Natural killer cell (primary cell): ENCODE data around the gene SGO2. TPM values are rescaled to one million over a fixed set of nuclear protein-coding genes. Genes with fewer than 3 reads are reported as not detected.
A peak's percentile ranks its signal among the peaks of the same experiment; 100 is the strongest.

Experiments
- ATAC-seq, 3 donors: fragments of 150-1000 bp in 2 of 3; fragments of 200-7000 bp in 1 of 3; cut with Tn5 transposase; 1 replicate in 1 of 3; 2 replicates in 2 of 3; pipeline ENCODE4 v1.10.0; 2021; ENCODE audit warnings: mild to moderate bottlenecking in 2 of 3, moderate library complexity in 2 of 3
- DNase-seq, 2 donors: peaks; one replicate each; pipeline versions ENCODE4 v3.0.0 to v3.0.0-alpha.2; 2013 to 2021; ENCODE audit warnings: mixed read lengths in 1 of 2
- H3K27ac ChIP-seq: one replicate; pipeline ENCODE4 v1.5.1; 2013; ENCODE audit warnings: mild to moderate bottlenecking, low read length
- H3K27me3 ChIP-seq: one replicate; pipeline ENCODE4 v1.6.1; 2013; ENCODE audit warnings: low read length; ENCODE audit not compliant: control insufficient read depth, insufficient read depth
- H3K36me3 ChIP-seq: one replicate; pipeline ENCODE4 v1.6.1; 2013; ENCODE audit warnings: low read length; ENCODE audit not compliant: control insufficient read depth, insufficient read depth
- H3K4me1 ChIP-seq: one replicate; pipeline ENCODE4 v1.6.1; 2013; ENCODE audit warnings: low read length; ENCODE audit not compliant: control insufficient read depth, insufficient read depth
- H3K4me3 ChIP-seq: one replicate; pipeline ENCODE4 v1.5.1; 2013; ENCODE audit warnings: low read length
- H3K9me3 ChIP-seq: one replicate; pipeline ENCODE4 v1.6.1; 2013; ENCODE audit warnings: low read length; ENCODE audit not compliant: control insufficient read depth, insufficient read depth
- H3K27ac Mint-ChIP-seq, 2 donors: one replicate each; pipeline ENCODE4 v1.8.0; 2022; ENCODE audit warnings: mild to moderate bottlenecking in 2 of 2, mixed read lengths in 2 of 2, moderate library complexity in 1 of 2
- H3K27me3 Mint-ChIP-seq, 2 donors: one replicate each; pipeline ENCODE4 v1.8.0; 2022; ENCODE audit warnings: low read depth in 2 of 2, mixed read lengths in 2 of 2
- H3K36me3 Mint-ChIP-seq: one replicate; pipeline ENCODE4 v1.8.0; 2022; ENCODE audit warnings: mixed read lengths
- H3K4me1 Mint-ChIP-seq, 2 donors: one replicate each; pipeline ENCODE4 v1.8.0; 2022; ENCODE audit warnings: mixed read lengths in 2 of 2
- H3K4me3 Mint-ChIP-seq: one replicate; pipeline ENCODE4 v1.8.0; 2022; ENCODE audit warnings: mild to moderate bottlenecking, moderate library complexity, mixed read lengths
- H3K9me3 Mint-ChIP-seq, 2 donors: one replicate each; pipeline ENCODE4 v1.8.0; 2022; ENCODE audit warnings: mixed read lengths in 2 of 2
- WGBS: methylation state at CpG from one replicate; pipeline ENCODE4 v1.1.7; 2013; ENCODE audit warnings: missing lambda C conversion rate; ENCODE audit not compliant: insufficient coverage; 5-methylcytosine and 5-hydroxymethylcytosine counted together
- intact Hi-C: fragments of 100-400 bp; cut with micrococcal nuclease; formaldehyde crosslinking; loops from one replicate; pipeline ENCODE4 v1.14.2; 2022
- total RNA-seq, 4 donors: library from RNA; stranded (reverse); fragments of 120-200 nt in 1 of 4; gene quantifications; one replicate each; pipeline versions ENCODE4 v1.2.3 to v1.2.4, GENCODE V29; 2013 to 2022
- TF ChIP-seq, protein P1 (sequence below): fragments of 200-600 bp; IDR thresholded peaks from one replicate; pipeline ENCODE4 v1.8.0; 2022; ENCODE audit warnings: antibody characterized with exemption

Gene SGO2
- total RNA-seq, 3 donors from 2014 or later (not counting 1 experiment from before 2014, with no cell fraction given) = 2.3 to 5.4 (median 3.1) TPM

- no peak overlapping the region for H3K4me3 ChIP-seq
- no peaks in the 10 kb centered on the region for H3K9me3 ChIP-seq
- Mint-ChIP-seq H3K27ac (no peak overlapping the region), H3K36me3 (no peaks in the 10 kb centered on the region), H3K9me3 (no peaks in the 10 kb centered on the region), H3K4me1 (no peaks in the 10 kb centered on the region), H3K4me3 (no peak overlapping the region), H3K27me3 (no peaks in the 10 kb centered on the region)
- H3K36me3 ChIP-seq = no peaks in the 10 kb centered on the region
- 65% methylated on average over 8 of the region's 8 CpGs for WGBS
- H3K27me3 ChIP-seq = no peaks in the 10 kb centered on the region
- no peak overlapping the region for H3K27ac ChIP-seq
- intact Hi-C loops = no loop called here
- ATAC-seq (no peak), DNase-seq (no peak)
- TF ChIP-seq, protein P1, sequence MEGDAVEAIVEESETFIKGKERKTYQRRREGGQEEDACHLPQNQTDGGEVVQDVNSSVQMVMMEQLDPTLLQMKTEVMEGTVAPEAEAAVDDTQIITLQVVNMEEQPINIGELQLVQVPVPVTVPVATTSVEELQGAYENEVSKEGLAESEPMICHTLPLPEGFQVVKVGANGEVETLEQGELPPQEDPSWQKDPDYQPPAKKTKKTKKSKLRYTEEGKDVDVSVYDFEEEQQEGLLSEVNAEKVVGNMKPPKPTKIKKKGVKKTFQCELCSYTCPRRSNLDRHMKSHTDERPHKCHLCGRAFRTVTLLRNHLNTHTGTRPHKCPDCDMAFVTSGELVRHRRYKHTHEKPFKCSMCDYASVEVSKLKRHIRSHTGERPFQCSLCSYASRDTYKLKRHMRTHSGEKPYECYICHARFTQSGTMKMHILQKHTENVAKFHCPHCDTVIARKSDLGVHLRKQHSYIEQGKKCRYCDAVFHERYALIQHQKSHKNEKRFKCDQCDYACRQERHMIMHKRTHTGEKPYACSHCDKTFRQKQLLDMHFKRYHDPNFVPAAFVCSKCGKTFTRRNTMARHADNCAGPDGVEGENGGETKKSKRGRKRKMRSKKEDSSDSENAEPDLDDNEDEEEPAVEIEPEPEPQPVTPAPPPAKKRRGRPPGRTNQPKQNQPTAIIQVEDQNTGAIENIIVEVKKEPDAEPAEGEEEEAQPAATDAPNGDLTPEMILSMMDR = no peak
- H3K4me1 ChIP-seq = no peaks in the 10 kb centered on the region
These were observed 46.2 kb upstream of the SGO2 start for GRCh38 chr2:200479692-200480265.

- intact Hi-C loops = no loop called here
- no peaks in the 10 kb centered on the region for H3K4me1 ChIP-seq
- TF ChIP-seq, protein P1 = no peak
- DNase-seq = no peak
- Mint-ChIP-seq H3K4me3 (no peak overlapping the region), H3K9me3 (no peaks in the 10 kb centered on the region), H3K4me1 (no peaks in the 10 kb centered on the region), H3K27me3 (no peaks in the 10 kb centered on the region), H3K27ac (no peak overlapping the region), H3K36me3 (no peaks in the 10 kb centered on the region)
- H3K4me3 ChIP-seq = no peak overlapping the region
- no peaks in the 10 kb centered on the region for H3K27me3 ChIP-seq
- no peaks in the 10 kb centered on the region for H3K36me3 ChIP-seq
- ATAC-seq = no peak
- no peak overlapping the region for H3K27ac ChIP-seq
- no peaks in the 10 kb centered on the region for H3K9me3 ChIP-seq
These were observed 43.8 kb upstream of the SGO2 start for GRCh38 chr2:200482194-200482593.

- 61% methylated on average over 4 of the region's 4 CpGs for WGBS
- no peak for ATAC-seq
- H3K27me3 Mint-ChIP-seq = no peaks in the 10 kb centered on the region
These were observed 42.2 kb upstream of the SGO2 start for GRCh38 chr2:200483729-200484198.

More at GRCh38 chr2:200483729-200484198, 42.2 kb upstream of the SGO2 start:
- H3K27ac ChIP-seq = no peak overlapping the region
- H3K4me3 Mint-ChIP-seq = no peak overlapping the region
- no peaks in the 10 kb centered on the region for H3K4me1 Mint-ChIP-seq
- H3K9me3 Mint-ChIP-seq = no peaks in the 10 kb centered on the region
- no peak overlapping the region for H3K27ac Mint-ChIP-seq
- no peaks in the 10 kb centered on the region for H3K4me1 ChIP-seq
- no peak overlapping the region for H3K4me3 ChIP-seq
- no peaks in the 10 kb centered on the region for H3K36me3 ChIP-seq
- intact Hi-C loops = no loop called here
- TF ChIP-seq, protein P1 = no peak
- DNase-seq = peak in 1 of 2 donors; percentile 15
- no peaks in the 10 kb centered on the region for H3K36me3 Mint-ChIP-seq
- no peaks in the 10 kb centered on the region for H3K9me3 ChIP-seq
- H3K27me3 ChIP-seq = no peaks in the 10 kb centered on the region
